PC-9 (cell line): Measurements from ENCODE around the gene PPP1R7. TPM values are rescaled to one million over a fixed set of nuclear protein-coding genes. Genes with fewer than 3 reads are reported as not detected.

ENCODE experiments used
- BruUV-seq: library from RNA; stranded (reverse); fragments of 400-500 nt; replicated peaks from 2 replicates; lab custom pipeline; 2021; lab: Mats Ljungman, UMichigan
- CTCF ChIA-PET: fragments of 300-600 bp; sonication (Branson Sonifier 250); formaldehyde crosslinking; loops from one replicate; lab custom pipeline; 2022; ENCODE audit warnings: antibody characterized with exemption; lab: Charles Lee
- POLR2A ChIA-PET: fragments of 300-600 bp; sonication (Branson Sonifier 250); formaldehyde crosslinking; loops from one replicate; lab custom pipeline; 2022; ENCODE audit warnings: antibody characterized with exemption; ENCODE audit not compliant: unreplicated experiment; lab: Charles Lee
- DNase-seq, 2 experiments: peaks; one replicate each; pipeline versions ENCODE4 v3.0.0 to v3.0.0-alpha.2; 2015 to 2022; ENCODE audit warnings: mixed read lengths in 1 of 2
- H2AFZ ChIP-seq: fragments of 200-600 bp; sonication (generic); 2 replicates; pipeline ENCODE4 v1.8.1; 2017; ENCODE audit warnings: antibody characterized with exemption
- H3F3A ChIP-seq: fragments of 200-600 bp; sonication (generic); 2 replicates; pipeline ENCODE4 v1.8.1; 2017; ENCODE audit warnings: antibody characterized with exemption, mild to moderate bottlenecking, low read depth; ENCODE audit not compliant: insufficient read depth
- H3K27ac ChIP-seq: fragments of 200-600 bp; sonication (generic); 2 replicates; pipeline ENCODE4 v1.6.1; 2016; ENCODE audit warnings: mixed run types
- H3K27me3 ChIP-seq: fragments of 200-600 bp; sonication (generic); 2 replicates; pipeline ENCODE4 v1.6.1; 2016; ENCODE audit warnings: low read depth, mixed run types; ENCODE audit not compliant: insufficient read depth
- H3K36me3 ChIP-seq: fragments of 200-600 bp; sonication (generic); 2 replicates; pipeline ENCODE4 v1.6.1; 2016; ENCODE audit warnings: low read depth, mixed run types
- H3K4me1 ChIP-seq: fragments of 200-600 bp; sonication (generic); replicated peaks from 2 replicates; pipeline ENCODE4 v1.6.1; 2016; ENCODE audit warnings: mixed run types; ENCODE audit not compliant: insufficient read depth
- H3K4me2 ChIP-seq: fragments of 200-600 bp; sonication (generic); 2 replicates; pipeline ENCODE4 v1.6.1; 2017; ENCODE audit warnings: mixed run types
- H3K4me3 ChIP-seq: fragments of 200-600 bp; sonication (generic); 2 replicates; pipeline ENCODE4 v1.6.1; 2016; ENCODE audit warnings: mixed run types
- H3K79me2 ChIP-seq: fragments of 200-600 bp; sonication (generic); 2 replicates; pipeline ENCODE4 v1.6.1; 2017; ENCODE audit warnings: low read depth, mixed run types
- H3K9me2 ChIP-seq: fragments of 200-600 bp; sonication (generic); 2 replicates; pipeline ENCODE4 v1.8.1; 2017; ENCODE audit warnings: mild to moderate bottlenecking; ENCODE audit not compliant: insufficient read depth
- H3K9me3 ChIP-seq: fragments of 200-600 bp; sonication (generic); 2 replicates; pipeline ENCODE4 v1.8.1; 2016; ENCODE audit warnings: low read depth; ENCODE audit not compliant: insufficient read depth
- H4K20me1 ChIP-seq: fragments of 200-600 bp; sonication (generic); 2 replicates; pipeline ENCODE4 v1.8.1; 2017; ENCODE audit not compliant: insufficient read depth
- CTCF ChIP-seq: fragments of 200-600 bp; sonication (generic); conservative IDR thresholded peaks from 2 replicates; pipeline ENCODE4 v1.6.1; 2017; ENCODE audit warnings: mixed run types, antibody characterized with exemption, mild to moderate bottlenecking, moderate library complexity
- EZH2 ChIP-seq: fragments of 200-600 bp; sonication (generic); IDR thresholded peaks from 2 replicates; pipeline ENCODE4 v1.8.0; 2017; ENCODE audit warnings: antibody characterized with exemption, low read depth
- intact Hi-C: fragments of 100-400 bp; cut with micrococcal nuclease; formaldehyde crosslinking; loops from one replicate; pipeline ENCODE4 v1.10.0; 2022; ENCODE audit not compliant: unreplicated experiment
- total RNA-seq: library from RNA; stranded (reverse); gene quantifications from 2 replicates; pipeline ENCODE4 v1.2.3, GENCODE V29; 2021

PPP1R7 gene
- total RNA-seq, 1 experiment from 2014 or later: 113 TPM

GRCh38 chr2:241197947-241198346 lies 47.7 kb downstream of the PPP1R7 start:
- no peaks in the 10 kb centered on the region for H3K4me1 ChIP-seq
- BruUV-seq: no TSS peak
- POLR2A ChIA-PET: no interaction called here
- intact Hi-C loops: no loop called here
- no peaks in the 10 kb centered on the region for H3K79me2 ChIP-seq
- no peaks in the 10 kb centered on the region for H4K20me1 ChIP-seq
- CTCF ChIA-PET: interaction anchor here (0.5 to 0.7 kb wide), 2 partner anchors 48 to 87 kb away, joined by 6 to 18 read pairs; partner anchors contain the start of gene PPP1R7
- no peaks in the 10 kb centered on the region for H3K36me3 ChIP-seq
- 0 out of 2 replicates have a peak, but pooled peaks cover 12% of the 10 kb centered on the region for H3K27me3 ChIP-seq
- DNase-seq: no peak
- TF ChIP-seq CTCF (no peak), EZH2 (no peak)
- H3F3A ChIP-seq: no peaks in the 10 kb centered on the region
- H3K9me3 ChIP-seq: no peaks in the 10 kb centered on the region
- H3K9me2 ChIP-seq: no peaks in the 10 kb centered on the region
- no peak overlapping the region for H3K4me2 ChIP-seq
- no peak overlapping the region for H3K27ac ChIP-seq
- no peak overlapping the region for H2AFZ ChIP-seq
- H3K4me3 ChIP-seq: no peak overlapping the region

GRCh38 chr2:241198381-241199279 lies 48.4 kb downstream of the PPP1R7 start:
- ChIA-PET CTCF (interaction anchor here (0.5 kb wide), 1 partner anchor 48 kb away, joined by 6 read pairs; the partner anchor contains the start of gene PPP1R7), POLR2A (no interaction called here)
- Histone ChIP-seq H3K36me3 (no peaks in the 10 kb centered on the region), H3K4me1 (no peaks in the 10 kb centered on the region), H3K27ac (no peak overlapping the region), H3K4me3 (no peak overlapping the region), H3F3A (no peaks in the 10 kb centered on the region), H3K9me3 (no peaks in the 10 kb centered on the region), H2AFZ (no peak overlapping the region), H4K20me1 (no peaks in the 10 kb centered on the region), H3K79me2 (no peaks in the 10 kb centered on the region), H3K4me2 (no peak overlapping the region), H3K27me3 (0 out of 2 replicates have a peak, but pooled peaks cover 12% of the 10 kb centered on the region), H3K9me2 (no peaks in the 10 kb centered on the region)
- no peak for DNase-seq
- no peak for TF ChIP-seq CTCF
- no peak for TF ChIP-seq EZH2
- intact Hi-C loops: no loop called here
- BruUV-seq: no TSS peak

- DNase-seq: no peak
- ChIA-PET POLR2A (no interaction called here), CTCF (no interaction called here)
- no peaks in the 10 kb centered on the region for H3K79me2 ChIP-seq
- H3K36me3 ChIP-seq: no peaks in the 10 kb centered on the region
- H3K4me2 ChIP-seq: no peak overlapping the region
- H4K20me1 ChIP-seq: no peaks in the 10 kb centered on the region
- intact Hi-C loops: no loop called here
- H3K27ac ChIP-seq: no peak overlapping the region
- no peaks in the 10 kb centered on the region for H3K9me3 ChIP-seq
- BruUV-seq: no TSS peak
- no peaks in the 10 kb centered on the region for H3F3A ChIP-seq
- H3K4me3 ChIP-seq: no peak overlapping the region
- no peaks in the 10 kb centered on the region for H3K4me1 ChIP-seq
- no peak overlapping the region for H2AFZ ChIP-seq
- no peaks in the 10 kb centered on the region for H3K9me2 ChIP-seq
- H3K27me3 ChIP-seq: 0 out of 2 replicates have a peak, but pooled peaks cover 12% of the 10 kb centered on the region
- TF ChIP-seq EZH2 (no peak), CTCF (no peak)
Observed at GRCh38 chr2:241199286-241199685, 49.0 kb downstream of the PPP1R7 start.
